Thyroid gland (tissue), 4 donors: ENCODE measurements around the gene LIN7B. TPM values are rescaled to one million over a fixed set of nuclear protein-coding genes. Genes with fewer than 3 reads are reported as not detected.

Experiments
- small RNA-seq: library from RNA; depleted of rRNA; stranded (forward); fragments of <200 nt; gene quantifications from one replicate; pipeline ENCODE3, GENCODE V24; 2016
- total RNA-seq, 4 donors: library from RNA; depleted of rRNA; stranded (reverse); fragments of >200 nt; gene quantifications; one replicate each; pipeline ENCODE4 v1.2.3, GENCODE V29; 2016

Gene LIN7B
- total RNA-seq, 4 donors from 2014 or later, result 10.5 to 17.7 (median 13.8) TPM

Small RNAs within 50 kb of the gene (small RNA-seq; reads per million reads assigned to genes)
- gene RN7SL708P, result not detected

Other genes starting within 250 kb of the LIN7B start
- gene PLEKHA4, start 245.8 kb upstream of the LIN7B start, total RNA-seq, result 10 to 100 TPM; 15.2 to 21.8 (median 19.0) TPM
- 10 to 100 TPM; 18.7 to 31.7 (median 24.2) TPM for gene PPP1R15A, start 241.9 kb upstream of the LIN7B start, total RNA-seq
- under 1 TPM in 1 of 4 donors, not detected in 3; 0.27 TPM for gene TULP2, start 215.6 kb upstream of the LIN7B start, total RNA-seq
- 100 to 1,000 TPM; 267 to 424 (median 371) TPM for gene NUCB1, start 214.1 kb upstream of the LIN7B start, total RNA-seq
- not detected for gene DHDH, start 180.7 kb upstream of the LIN7B start, total RNA-seq
- gene BAX, start 159.5 kb upstream of the LIN7B start, total RNA-seq, result 10 to 100 TPM; 28.2 to 74.4 (median 41.2) TPM
- over 10,000 TPM in 1 of 4 donors, 1,000 to 10,000 TPM in 3; 5,748 to 12,335 (median 7,175) TPM for gene FTL, start 149.1 kb upstream of the LIN7B start, total RNA-seq
- gene GYS1, start 121.1 kb upstream of the LIN7B start, total RNA-seq, result 10 to 100 TPM; 17.9 to 33.2 (median 23.9) TPM
- gene RUVBL2, start 120.5 kb upstream of the LIN7B start, total RNA-seq, result 100 to 1,000 TPM in 3 of 4 donors, 10 to 100 TPM in 1; 80.5 to 131 (median 118) TPM
- gene LHB, start 97.3 kb upstream of the LIN7B start, total RNA-seq, result not detected
- not detected for gene CGB3, start 90.0 kb upstream of the LIN7B start, total RNA-seq
- not detected for gene CGB2, start 82.5 kb upstream of the LIN7B start, total RNA-seq
- gene CGB1, start 77.5 kb upstream of the LIN7B start, total RNA-seq, result not detected
- under 1 TPM in 1 of 4 donors, not detected in 3; 0.56 TPM for gene CGB5, start 70.5 kb upstream of the LIN7B start, total RNA-seq
- gene CGB8, start 65.3 kb upstream of the LIN7B start, total RNA-seq, result not detected
- gene CGB7, start 56.6 kb upstream of the LIN7B start, total RNA-seq, result not detected
- under 1 TPM in 1 of 4 donors, not detected in 3; 0.33 TPM for gene NTF4, start 49.6 kb upstream of the LIN7B start, total RNA-seq
- not detected for gene KCNA7, start 41.7 kb upstream of the LIN7B start, total RNA-seq
- gene SNRNP70, start 28.9 kb upstream of the LIN7B start, total RNA-seq, result 100 to 1,000 TPM; 253 to 388 (median 305) TPM
- gene C19orf73, start 4.8 kb downstream of the LIN7B start, total RNA-seq, result 10 to 100 TPM in 1 of 4 donors, 1 to 10 TPM in 3; 1.7 to 13.4 (median 6.1) TPM
- 1 to 10 TPM; 4.6 to 7.4 (median 5.3) TPM for gene PPFIA3, start 5.2 kb downstream of the LIN7B start, total RNA-seq
- gene HRC, start 41.0 kb downstream of the LIN7B start, total RNA-seq, result 1 to 10 TPM; 1.1 to 4.1 (median 2.1) TPM
- gene TRPM4, start 43.4 kb downstream of the LIN7B start, total RNA-seq, result 10 to 100 TPM; 18.4 to 36.4 (median 26.1) TPM
- gene SLC6A16, start 210.8 kb downstream of the LIN7B start, total RNA-seq, result 1 to 10 TPM in 2 of 4 donors, under 1 TPM in 2; 0.24 to 7.8 (median 1.4) TPM
- 1 to 10 TPM; 2.1 to 9.7 (median 5.4) TPM for gene CD37, start 221.0 kb downstream of the LIN7B start, total RNA-seq
- gene TEAD2, start 248.0 kb downstream of the LIN7B start, total RNA-seq, result 10 to 100 TPM in 3 of 4 donors, 1 to 10 TPM in 1; 6.9 to 19.5 (median 13.7) TPM
- gene DKKL1, start 249.5 kb downstream of the LIN7B start, total RNA-seq, result 1 to 10 TPM in 1 of 4 donors, not detected in 3; 1.3 TPM